LNCaP clone FGC (cell line): ENCODE measurements around the gene RNF112.

Experiments used
- DNase-seq: peaks from one replicate; pipeline ENCODE4 v3.0.0-alpha.2; 2011; ENCODE audit warnings: low read depth
- H3K4me3 ChIP-seq: 2 replicates; pipeline ENCODE4 v1.5.1; 2011; ENCODE audit warnings: mild to moderate bottlenecking, low read depth, low read length, control low read depth
- CTCF ChIP-seq: IDR thresholded peaks from 2 replicates; pipeline ENCODE4 v1.5.1; 2012; ENCODE audit warnings: mild to moderate bottlenecking; ENCODE audit not compliant: control insufficient read depth, insufficient read depth; ENCODE audit errors: extremely low read depth

The RNF112 gene

DNA sequence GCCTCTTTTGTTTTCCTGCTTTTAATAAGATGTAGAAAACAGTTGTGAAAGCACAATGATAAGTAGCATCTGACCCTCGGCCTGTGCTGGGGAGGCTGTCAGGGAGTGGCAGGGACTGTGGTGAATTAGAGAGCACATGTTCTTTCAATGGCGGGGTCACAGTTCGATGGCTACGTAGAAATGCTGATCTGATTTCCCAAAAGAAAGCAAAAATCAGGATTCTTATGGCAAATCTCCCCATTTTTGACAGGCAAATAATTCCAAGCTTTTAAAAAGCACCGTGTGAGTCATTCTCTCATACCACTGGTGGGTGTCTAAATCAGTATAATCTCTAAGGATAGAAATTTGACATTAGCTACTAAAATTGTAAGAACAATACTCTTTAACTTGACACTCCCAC is 36.9 kb upstream of the RNF112 start:
- H3K4me3 ChIP-seq: no peak overlapping the region
- DNase-seq: no peak
- no peak for TF ChIP-seq CTCF

DNA sequence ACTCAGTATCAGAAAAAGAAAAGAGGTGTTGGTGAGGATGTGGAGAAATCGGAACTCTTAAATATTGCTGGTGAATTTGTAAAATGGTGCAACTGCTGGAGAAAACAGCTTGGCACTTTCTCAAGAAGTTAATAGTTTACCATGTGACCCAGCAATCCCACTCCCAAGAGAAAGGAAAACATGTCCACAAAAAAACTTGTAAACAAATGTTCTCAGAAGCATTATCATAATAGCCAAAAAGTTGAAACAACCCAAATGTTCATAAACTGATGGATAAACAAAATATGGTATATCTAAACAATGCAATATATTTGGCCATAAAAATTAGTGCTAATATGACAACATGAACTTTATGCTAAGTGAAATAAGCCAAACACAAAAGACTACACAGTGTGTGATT is 35.3 kb upstream of the RNF112 start:
- DNase-seq: no peak
- TF ChIP-seq CTCF: no peak
- no peak overlapping the region for H3K4me3 ChIP-seq

DNA sequence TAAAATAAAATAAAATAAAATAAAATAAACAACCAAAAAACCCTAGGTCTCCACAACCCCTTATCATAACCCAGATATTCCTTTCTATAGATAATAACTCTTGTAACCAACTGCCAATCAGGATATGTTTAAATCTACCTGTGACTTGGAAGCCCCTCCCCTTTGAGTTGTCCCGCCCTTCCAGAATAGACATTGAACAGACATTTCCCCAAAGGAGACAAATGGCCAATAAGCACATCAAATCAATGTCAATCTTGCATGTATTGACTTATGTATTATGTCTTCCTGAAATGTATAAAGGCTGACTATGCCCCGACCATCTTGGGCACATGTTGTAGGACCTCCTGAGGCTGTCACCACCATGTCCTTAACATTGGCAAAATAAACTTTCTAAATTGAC is 34.2 kb upstream of the RNF112 start:
- TF ChIP-seq CTCF: no peak
- H3K4me3 ChIP-seq: peak overlapping the region; percentile 64
- DNase-seq: no peak

GRCh38 chr17:19377602-19378415 is 33.2 kb upstream of the RNF112 start:
- TF ChIP-seq CTCF: no peak

DNA sequence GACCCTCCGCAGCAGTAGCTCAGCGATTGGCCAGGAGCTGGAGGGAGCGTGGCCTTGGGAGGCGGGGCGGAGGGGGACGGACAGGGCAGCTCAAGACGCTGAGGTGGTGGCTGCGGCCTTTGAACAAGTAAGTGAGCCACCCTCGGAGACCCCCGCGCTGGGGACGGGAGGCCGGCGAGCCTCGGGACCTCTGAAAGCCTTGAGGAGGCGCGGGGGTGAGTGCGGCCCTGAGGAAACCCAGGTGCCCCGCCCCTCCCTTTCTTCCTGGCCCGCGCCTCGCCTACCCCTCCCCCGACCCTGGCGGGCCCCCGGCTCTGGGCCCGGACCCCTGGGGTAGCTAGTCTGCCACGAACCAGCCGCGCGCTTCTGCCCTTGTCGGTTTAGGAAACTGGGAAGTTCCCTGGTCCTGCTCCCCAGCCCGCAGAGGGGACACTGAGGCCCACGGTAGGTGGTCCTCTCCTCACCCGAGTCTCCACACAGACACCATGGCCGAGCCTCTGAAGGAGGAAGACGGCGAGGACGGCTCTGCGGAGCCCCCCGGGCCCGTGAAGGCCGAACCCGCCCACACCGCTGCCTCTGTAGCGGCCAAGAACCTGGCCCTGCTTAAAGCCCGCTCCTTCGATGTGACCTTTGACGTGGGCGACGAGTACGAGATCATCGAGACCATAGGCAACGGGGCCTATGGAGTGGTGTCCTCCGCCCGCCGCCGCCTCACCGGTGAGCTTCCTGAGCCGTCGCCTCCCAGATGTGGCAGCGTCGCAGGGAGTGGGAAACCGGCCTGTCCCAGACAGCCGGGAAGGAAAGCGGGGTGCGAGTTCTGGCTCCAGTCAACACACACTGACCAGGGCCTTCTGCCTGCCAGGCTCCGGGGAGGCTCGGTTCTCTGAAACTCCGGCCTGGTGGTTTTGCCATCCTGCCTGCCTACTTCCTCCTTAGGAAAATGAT is 32.3 kb upstream of the RNF112 start, which contains the start of gene MAPK7:
MAPK7 (plus strand) TSS at position 83 of the 945 bp plus-strand sequence; CDS start at position 486, 403 bp downstream.
- H3K4me3 ChIP-seq: peak within 1 kb of the TSS; percentile 64
- no peak for DNase-seq

More at GRCh38 chr17:19377602-19378415, 33.2 kb upstream of the RNF112 start:
- peak overlapping the region; percentile 64 for H3K4me3 ChIP-seq
- peak; percentile 96 for DNase-seq

GRCh38 chr17:19379361-19380065 is 31.5 kb upstream of the RNF112 start:
- peak overlapping the region; percentile 64 for H3K4me3 ChIP-seq
- DNase-seq: no peak
- no peak for TF ChIP-seq CTCF

More for the DNA sequence above, 32.3 kb upstream of the RNF112 start, which contains the start of gene MAPK7:
- no peak for TF ChIP-seq CTCF
